ENCODE measurements around the gene EEFSEC.

The EEFSEC gene

GRCh38 chr3:128306481-128306880 lies 153.2 kb downstream of the EEFSEC start:
- no peaks in the 10 kb centered on the region for H3K79me2 ChIP-seq (ENCODE audit: low read length)
- H4K20me1 ChIP-seq (ENCODE audit: insufficient read depth, low read length): no peaks in the 10 kb centered on the region
- H3K27ac ChIP-seq (ENCODE audit: low read length): no peak overlapping the region
- H3K4me3 ChIP-seq (ENCODE audit: low read length): no peak overlapping the region
- H3K4me1 ChIP-seq (ENCODE audit: low read length): no peaks in the 10 kb centered on the region
- H3K9me3 ChIP-seq (ENCODE audit: insufficient read depth, low read length): no peaks in the 10 kb centered on the region
- no peak overlapping the region for H3K9ac ChIP-seq (ENCODE audit: low read length)
- no peak for TF ChIP-seq EZH2phosphoT487 (IDR thresholded peaks at IDR 0.05; ENCODE audit: low read depth)
- TF ChIP-seq CTCF (IDR thresholded peaks at IDR 0.05; ENCODE audit: low read depth, low read length): no peak
- H3K4me2 ChIP-seq (ENCODE audit: low read length): no peak overlapping the region
- H2AFZ ChIP-seq (ENCODE audit: low read depth, low read length): no peak overlapping the region
- H3K27me3 ChIP-seq (ENCODE audit: low read depth, low read length): no peaks in the 10 kb centered on the region
- no peaks in the 10 kb centered on the region for H3K36me3 ChIP-seq (replicated peaks; ENCODE audit: low read depth, low read length)

DNA sequence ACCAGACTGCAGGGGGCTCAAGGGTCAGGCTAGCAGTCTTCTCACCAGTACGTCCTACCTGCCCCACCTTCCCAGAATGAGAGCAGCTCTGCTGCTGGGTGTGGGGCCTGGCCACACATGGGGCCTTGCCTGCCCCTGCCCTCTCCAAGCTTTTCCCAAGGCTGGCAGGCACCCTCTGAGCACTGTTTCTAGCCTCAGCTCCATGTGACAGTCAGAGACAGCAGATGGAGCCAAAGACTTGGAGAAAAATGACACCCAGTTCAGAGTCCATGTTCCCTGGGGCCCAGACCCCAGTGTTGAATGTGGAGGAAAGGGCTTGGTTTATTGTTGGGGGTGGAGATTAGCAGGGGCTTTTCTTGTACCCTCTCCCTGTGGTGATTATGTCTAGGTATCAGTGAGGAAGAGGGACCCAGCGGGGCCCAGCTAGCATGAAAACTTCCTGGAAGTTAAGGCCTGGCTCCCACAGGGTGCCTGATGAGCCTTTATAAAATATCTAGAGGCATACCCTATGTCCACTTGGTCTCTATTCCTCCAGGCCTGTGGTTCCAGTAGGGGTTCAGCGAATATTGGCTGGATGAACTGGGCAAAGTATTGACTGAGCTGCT lies 153.8 kb downstream of the EEFSEC start:
- Histone ChIP-seq H3K4me2 (ENCODE audit: low read length) (no peak overlapping the region), H3K27me3 (ENCODE audit: low read depth, low read length) (no peaks in the 10 kb centered on the region), H3K9me3 (ENCODE audit: insufficient read depth, low read length) (no peaks in the 10 kb centered on the region), H2AFZ (ENCODE audit: low read depth, low read length) (no peak overlapping the region), H4K20me1 (ENCODE audit: insufficient read depth, low read length) (no peaks in the 10 kb centered on the region), H3K4me3 (ENCODE audit: low read length) (no peak overlapping the region), H3K79me2 (ENCODE audit: low read length) (no peaks in the 10 kb centered on the region), H3K4me1 (ENCODE audit: low read length) (no peaks in the 10 kb centered on the region), H3K9ac (ENCODE audit: low read length) (no peak overlapping the region), H3K27ac (ENCODE audit: low read length) (no peak overlapping the region), H3K36me3 (replicated peaks; ENCODE audit: low read depth, low read length) (no peaks in the 10 kb centered on the region)
- no peak for TF ChIP-seq EZH2phosphoT487 (IDR thresholded peaks at IDR 0.05; ENCODE audit: low read depth)
- TF ChIP-seq CTCF (IDR thresholded peaks at IDR 0.05; ENCODE audit: low read depth, low read length): no peak

- H3K4me3 ChIP-seq (ENCODE audit: low read length): no peak overlapping the region
- H3K9ac ChIP-seq (ENCODE audit: low read length): no peak overlapping the region
- H3K4me2 ChIP-seq (ENCODE audit: low read length): no peak overlapping the region
- no peaks in the 10 kb centered on the region for H3K9me3 ChIP-seq (ENCODE audit: insufficient read depth, low read length)
- no peaks in the 10 kb centered on the region for H4K20me1 ChIP-seq (ENCODE audit: insufficient read depth, low read length)
- H3K4me1 ChIP-seq (ENCODE audit: low read length): no peaks in the 10 kb centered on the region
- H3K27me3 ChIP-seq (ENCODE audit: low read depth, low read length): no peaks in the 10 kb centered on the region
- TF ChIP-seq EZH2phosphoT487 (IDR thresholded peaks at IDR 0.05; ENCODE audit: low read depth) (no peak), CTCF (IDR thresholded peaks at IDR 0.05; ENCODE audit: low read depth, low read length) (no peak)
- H3K79me2 ChIP-seq (ENCODE audit: low read length): no peaks in the 10 kb centered on the region
- H2AFZ ChIP-seq (ENCODE audit: low read depth, low read length): no peak overlapping the region
- H3K27ac ChIP-seq (ENCODE audit: low read length): no peak overlapping the region
- no peaks in the 10 kb centered on the region for H3K36me3 ChIP-seq (replicated peaks; ENCODE audit: low read depth, low read length)
Measured at GRCh38 chr3:128307781-128308469, 154.6 kb downstream of the EEFSEC start.

DNA sequence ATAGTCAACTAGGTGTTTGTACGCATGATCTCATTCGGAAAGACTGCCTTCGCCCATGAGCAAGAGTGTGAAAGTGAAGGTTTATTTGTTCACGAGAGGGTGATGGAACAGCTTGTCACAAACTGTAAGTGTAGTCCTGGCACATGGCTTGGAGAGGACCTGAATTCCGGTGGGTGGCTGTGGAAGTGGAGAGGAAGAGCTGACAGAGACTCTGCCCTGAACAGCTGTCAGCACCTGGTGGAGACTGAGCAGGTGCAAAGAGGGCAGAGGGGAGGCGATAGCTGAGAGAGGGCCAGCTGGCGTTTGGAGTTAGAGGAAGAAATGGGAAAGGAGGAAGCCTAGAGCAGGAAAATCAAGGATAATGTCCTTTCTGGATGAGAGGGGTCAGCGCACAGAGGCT lies 155.7 kb downstream of the EEFSEC start:
- H3K4me2 ChIP-seq (ENCODE audit: low read length): no peak overlapping the region
- H3K9ac ChIP-seq (ENCODE audit: low read length): no peak overlapping the region
- no peaks in the 10 kb centered on the region for H3K9me3 ChIP-seq (ENCODE audit: insufficient read depth, low read length)
- H3K27ac ChIP-seq (ENCODE audit: low read length): no peak overlapping the region
- no peaks in the 10 kb centered on the region for H3K27me3 ChIP-seq (ENCODE audit: low read depth, low read length)
- no peak overlapping the region for H3K4me3 ChIP-seq (ENCODE audit: low read length)
- TF ChIP-seq EZH2phosphoT487 (IDR thresholded peaks at IDR 0.05; ENCODE audit: low read depth): no peak
- no peak for TF ChIP-seq CTCF (IDR thresholded peaks at IDR 0.05; ENCODE audit: low read depth, low read length)
- H2AFZ ChIP-seq (ENCODE audit: low read depth, low read length): no peak overlapping the region
- H4K20me1 ChIP-seq (ENCODE audit: insufficient read depth, low read length): no peaks in the 10 kb centered on the region
- H3K79me2 ChIP-seq (ENCODE audit: low read length): no peaks in the 10 kb centered on the region
- H3K4me1 ChIP-seq (ENCODE audit: low read length): no peaks in the 10 kb centered on the region
- no peaks in the 10 kb centered on the region for H3K36me3 ChIP-seq (replicated peaks; ENCODE audit: low read depth, low read length)

All from OCI-LY3 (cell line).